C4-2B (cell line): Measurements from ENCODE around the gene OSBPL2.

Experiments
- ZFX ChIP-seq: fragments of 450-650 bp; IDR thresholded peaks from 2 replicates; pipeline ENCODE4 v1.6.1; 2017
- TF ChIP-seq, protein P1 (sequence below): fragments of 450-650 bp; conservative IDR thresholded peaks from 2 replicates; pipeline ENCODE4 v1.5.1; 2017; ENCODE audit warnings: mild to moderate bottlenecking

DNA sequence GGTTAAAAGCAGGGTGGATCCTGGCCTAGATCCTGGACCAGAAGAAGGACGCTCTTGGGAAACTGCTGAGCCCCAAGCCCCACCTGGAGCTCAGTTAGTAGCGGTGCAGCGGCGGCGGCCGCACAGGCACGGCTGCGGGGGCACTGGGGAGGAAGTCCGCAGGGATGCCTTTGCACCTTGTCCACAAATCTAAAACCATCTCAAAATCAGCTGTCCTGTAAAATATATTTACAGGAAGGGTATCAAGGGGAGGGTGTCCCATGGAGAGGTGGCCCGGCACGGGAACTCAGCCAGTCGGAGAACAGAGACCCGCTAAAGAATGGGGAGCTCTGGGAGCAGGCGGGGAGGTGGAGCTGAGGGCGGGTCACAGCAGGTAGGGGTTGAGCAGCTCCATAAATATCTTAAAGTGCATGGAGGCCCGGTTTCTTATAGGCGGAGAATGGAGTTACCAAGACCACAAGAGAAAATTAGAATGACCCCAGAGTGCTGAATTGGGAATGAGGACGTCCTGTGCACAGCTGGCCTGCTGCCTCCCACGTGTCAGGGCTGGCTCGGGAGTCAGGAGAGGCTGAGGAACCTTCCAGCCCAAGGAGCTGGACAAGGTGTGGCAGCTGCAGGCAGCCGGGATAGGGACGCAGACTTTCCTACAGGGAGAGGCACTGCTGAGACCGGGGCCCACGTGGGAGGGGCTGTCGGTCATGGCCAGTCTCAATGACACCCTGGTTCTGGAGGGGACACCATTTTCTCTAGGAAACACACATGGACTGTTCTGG, 47.5 kb upstream of the OSBPL2 start:
- TF ChIP-seq, protein P1, sequence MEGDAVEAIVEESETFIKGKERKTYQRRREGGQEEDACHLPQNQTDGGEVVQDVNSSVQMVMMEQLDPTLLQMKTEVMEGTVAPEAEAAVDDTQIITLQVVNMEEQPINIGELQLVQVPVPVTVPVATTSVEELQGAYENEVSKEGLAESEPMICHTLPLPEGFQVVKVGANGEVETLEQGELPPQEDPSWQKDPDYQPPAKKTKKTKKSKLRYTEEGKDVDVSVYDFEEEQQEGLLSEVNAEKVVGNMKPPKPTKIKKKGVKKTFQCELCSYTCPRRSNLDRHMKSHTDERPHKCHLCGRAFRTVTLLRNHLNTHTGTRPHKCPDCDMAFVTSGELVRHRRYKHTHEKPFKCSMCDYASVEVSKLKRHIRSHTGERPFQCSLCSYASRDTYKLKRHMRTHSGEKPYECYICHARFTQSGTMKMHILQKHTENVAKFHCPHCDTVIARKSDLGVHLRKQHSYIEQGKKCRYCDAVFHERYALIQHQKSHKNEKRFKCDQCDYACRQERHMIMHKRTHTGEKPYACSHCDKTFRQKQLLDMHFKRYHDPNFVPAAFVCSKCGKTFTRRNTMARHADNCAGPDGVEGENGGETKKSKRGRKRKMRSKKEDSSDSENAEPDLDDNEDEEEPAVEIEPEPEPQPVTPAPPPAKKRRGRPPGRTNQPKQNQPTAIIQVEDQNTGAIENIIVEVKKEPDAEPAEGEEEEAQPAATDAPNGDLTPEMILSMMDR, result no peak
- no peak for TF ChIP-seq ZFX
